Panc1 (cell line): ENCODE measurements around the gene ZBED6.
A peak's percentile ranks its signal among the peaks of the same experiment; 100 is the strongest.

Experiments used
- CTCF ChIP-seq: fragments of 450-650 bp; IDR thresholded peaks from 2 replicates; pipeline ENCODE4 v1.5.1; 2017; ENCODE audit warnings: mild to moderate bottlenecking
- POLR2AphosphoS5 ChIP-seq: IDR thresholded peaks from 2 replicates; pipeline ENCODE4 v1.6.1; 2012; ENCODE audit warnings: mild to moderate bottlenecking, low read depth, low read length, moderate library complexity
- REST ChIP-seq, 2 experiments: IDR thresholded peaks; 2 replicates each; pipeline ENCODE4 v1.6.1; 2011 to 2012; ENCODE audit warnings: low read depth in 2 of 2, control low read depth in 1 of 2, low read length in 1 of 2, mild to moderate bottlenecking in 1 of 2, moderate library complexity in 1 of 2; ENCODE audit not compliant: insufficient read depth in 1 of 2
- SIN3A ChIP-seq: IDR thresholded peaks from 2 replicates; pipeline ENCODE4 v1.6.1; 2012; ENCODE audit warnings: low read depth, mild to moderate bottlenecking, low read length, moderate library complexity, borderline replicate concordance; ENCODE audit not compliant: insufficient read depth
- TCF7L2 ChIP-seq: IDR thresholded peaks from 2 replicates; pipeline ENCODE4 v1.6.1; 2011; ENCODE audit warnings: mild to moderate bottlenecking, low read depth, low read length, inconsistent platforms

DNA sequence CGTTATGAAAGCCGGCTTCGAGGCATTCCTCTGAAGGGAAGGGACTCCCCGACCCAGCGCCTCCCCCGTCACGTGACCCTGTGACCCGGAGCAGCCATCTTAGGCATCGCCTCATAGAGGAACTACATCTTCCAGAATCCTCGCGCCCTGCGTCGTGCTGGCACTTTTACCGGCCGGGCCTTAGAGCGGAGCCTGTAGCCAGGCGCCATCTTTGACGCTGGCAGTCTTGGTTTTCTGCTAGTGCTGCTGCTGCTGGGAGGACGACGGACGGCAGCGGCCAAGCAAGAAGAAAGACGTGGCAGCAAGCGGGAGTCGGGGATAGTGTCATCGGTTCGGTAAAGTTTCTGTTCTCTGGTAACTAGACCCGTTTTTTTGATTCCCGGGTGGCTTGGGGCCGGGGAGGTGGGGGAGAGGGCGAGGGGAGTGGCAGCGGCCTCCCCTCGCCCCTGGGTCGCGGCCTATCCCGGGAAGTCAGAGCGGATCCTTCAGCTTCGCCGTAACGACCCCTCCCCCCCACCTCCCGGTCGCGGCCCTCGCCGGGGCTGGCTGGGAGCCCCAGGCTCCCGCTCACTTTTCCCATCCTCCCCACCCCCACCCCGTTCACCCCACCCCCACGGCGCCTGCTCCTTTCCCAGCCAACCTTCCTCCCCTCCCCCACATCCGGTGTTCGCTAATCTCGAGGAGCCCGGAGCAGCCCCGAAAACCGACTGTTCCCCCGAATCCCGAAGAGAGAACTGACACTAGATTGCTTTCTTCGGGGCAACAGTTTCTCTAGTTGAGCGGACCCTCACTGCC is at the start of gene ZBED6, which contains the start of gene ZC3H11A:
- TF ChIP-seq CTCF = no peak
- no peak for TF ChIP-seq SIN3A
- 0 out of 2 replicates have a peak, but pooled peaks have one; percentile 20 for TF ChIP-seq TCF7L2
- TF ChIP-seq POLR2AphosphoS5 = peak; percentile 85
- TF ChIP-seq REST (IDR thresholded peaks at IDR 0.05; ENCODE audit: insufficient read depth in 1 of 2, low read depth in 2 of 2, low read length in 1 of 2) = no peak
